ENCODE results near the gene OSBPL2. TPM values are rescaled to one million over a fixed set of nuclear protein-coding genes. Genes with fewer than 3 reads are reported as not detected.

The OSBPL2 gene
- polyA plus RNA-seq, 1 experiment: 20.5 TPM

DNA sequence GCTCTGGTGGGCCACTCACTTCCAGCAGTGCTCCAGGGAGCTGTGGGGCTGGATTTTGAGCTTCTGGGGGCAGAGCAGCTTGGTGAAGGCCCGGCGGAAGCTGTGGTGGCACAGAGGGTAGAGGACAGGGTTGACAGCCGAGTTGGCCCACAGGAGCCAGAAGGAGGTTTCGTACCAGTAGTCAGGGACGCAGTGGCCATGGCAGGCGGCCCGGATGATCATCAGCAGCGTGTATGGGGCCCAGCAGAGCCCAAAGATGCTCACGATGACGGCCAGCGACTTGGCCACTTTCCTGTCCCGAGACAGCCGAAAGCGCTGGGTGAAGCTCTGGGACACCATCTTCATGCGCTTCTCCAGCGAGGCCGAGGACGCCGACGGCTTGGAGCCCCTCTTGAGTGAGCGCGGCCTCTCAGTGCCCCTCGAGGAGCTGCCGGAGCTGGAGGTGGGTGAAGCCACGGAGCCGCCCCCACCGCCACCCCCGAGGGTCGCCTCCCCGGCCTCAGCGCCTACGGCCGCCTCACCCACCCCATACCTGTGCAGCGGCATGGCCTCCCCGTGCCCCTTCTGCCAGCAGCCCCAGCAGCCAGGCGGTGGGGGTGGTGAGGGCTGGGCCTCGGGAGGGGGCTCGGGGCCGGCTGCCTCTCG, 22.2 kb upstream of the OSBPL2 start:
- POLR2A ChIA-PET: no interaction called here
- DNase-seq (ENCODE audit: low read depth): no peak

DNA sequence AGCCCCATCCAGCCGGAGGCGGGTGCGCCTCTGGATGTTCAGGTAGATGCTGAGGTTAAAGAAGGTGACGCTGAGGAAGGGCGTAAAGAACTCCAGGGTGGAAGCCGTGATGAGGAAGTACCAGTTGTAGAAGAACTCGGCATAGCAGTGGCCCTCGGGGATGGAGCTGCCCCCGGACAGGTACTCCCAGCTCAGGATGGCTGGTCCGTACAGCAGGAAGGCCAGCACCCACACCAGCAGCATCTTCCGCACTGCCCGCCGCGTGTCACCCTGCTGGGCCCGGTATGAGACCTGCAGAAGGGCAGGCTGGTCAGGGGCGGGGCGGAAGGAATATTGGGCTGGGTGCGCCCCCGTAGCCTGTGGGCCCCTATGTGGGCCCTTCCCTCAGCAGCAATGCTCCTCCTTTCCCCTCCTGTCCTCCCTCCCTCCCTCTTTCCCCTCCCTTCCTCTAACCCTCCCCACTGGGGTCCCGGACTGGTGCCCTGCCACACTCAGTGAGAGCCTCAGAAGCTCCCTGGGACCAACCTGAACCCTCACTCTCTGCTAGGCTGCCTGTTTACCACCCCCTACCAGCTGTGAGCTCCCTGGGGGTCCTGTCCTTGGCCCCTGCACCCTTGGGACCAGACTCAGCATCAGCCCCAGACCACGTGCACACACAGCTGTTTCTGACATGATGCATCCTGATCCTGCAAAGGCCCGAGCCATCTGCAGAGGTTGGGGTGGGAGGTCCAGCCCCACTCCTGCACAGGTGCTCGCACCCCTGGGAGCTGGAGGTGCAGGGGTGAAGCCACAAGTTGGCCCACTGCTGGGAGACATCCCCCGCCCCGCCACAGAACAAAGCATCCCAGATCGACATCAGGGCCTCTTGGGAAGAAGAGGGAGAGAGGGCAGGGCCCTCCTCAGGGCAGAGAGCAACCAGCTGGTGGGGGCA, 21.4 kb upstream of the OSBPL2 start:
- H3K4me3 ChIP-seq (ENCODE audit: low read depth, low read length): no peak overlapping the region
- no peak for DNase-seq (ENCODE audit: low read depth)
- ChIA-PET POLR2A (no interaction called here), CTCF (interaction anchor here (0.6 kb wide), 1 partner anchor 220 kb away, joined by 3 read pairs; no protein-coding TSS in a partner anchor)
- peaks cover 26% of the 10 kb centered on the region for H3K27me3 ChIP-seq (ENCODE audit: control insufficient read depth, insufficient read depth, low read length)
- H3K36me3 ChIP-seq (ENCODE audit: control insufficient read depth, insufficient read depth, low read length): no peaks in the 10 kb centered on the region
- TF ChIP-seq, protein P1, sequence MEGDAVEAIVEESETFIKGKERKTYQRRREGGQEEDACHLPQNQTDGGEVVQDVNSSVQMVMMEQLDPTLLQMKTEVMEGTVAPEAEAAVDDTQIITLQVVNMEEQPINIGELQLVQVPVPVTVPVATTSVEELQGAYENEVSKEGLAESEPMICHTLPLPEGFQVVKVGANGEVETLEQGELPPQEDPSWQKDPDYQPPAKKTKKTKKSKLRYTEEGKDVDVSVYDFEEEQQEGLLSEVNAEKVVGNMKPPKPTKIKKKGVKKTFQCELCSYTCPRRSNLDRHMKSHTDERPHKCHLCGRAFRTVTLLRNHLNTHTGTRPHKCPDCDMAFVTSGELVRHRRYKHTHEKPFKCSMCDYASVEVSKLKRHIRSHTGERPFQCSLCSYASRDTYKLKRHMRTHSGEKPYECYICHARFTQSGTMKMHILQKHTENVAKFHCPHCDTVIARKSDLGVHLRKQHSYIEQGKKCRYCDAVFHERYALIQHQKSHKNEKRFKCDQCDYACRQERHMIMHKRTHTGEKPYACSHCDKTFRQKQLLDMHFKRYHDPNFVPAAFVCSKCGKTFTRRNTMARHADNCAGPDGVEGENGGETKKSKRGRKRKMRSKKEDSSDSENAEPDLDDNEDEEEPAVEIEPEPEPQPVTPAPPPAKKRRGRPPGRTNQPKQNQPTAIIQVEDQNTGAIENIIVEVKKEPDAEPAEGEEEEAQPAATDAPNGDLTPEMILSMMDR (IDR thresholded peaks at IDR 0.05; ENCODE audit: insufficient read depth, low read depth, low read length): no peak

More for the DNA sequence above, 22.2 kb upstream of the OSBPL2 start:
- Histone ChIP-seq H3K27me3 (ENCODE audit: control insufficient read depth, insufficient read depth, low read length) (peaks cover 20% of the 10 kb centered on the region), H3K36me3 (ENCODE audit: control insufficient read depth, insufficient read depth, low read length) (no peaks in the 10 kb centered on the region), H3K4me3 (ENCODE audit: low read depth, low read length) (no peak overlapping the region)
- TF ChIP-seq, protein P1 (IDR thresholded peaks at IDR 0.05; ENCODE audit: insufficient read depth, low read depth, low read length): no peak
- CTCF ChIA-PET: no interaction called here

DNA sequence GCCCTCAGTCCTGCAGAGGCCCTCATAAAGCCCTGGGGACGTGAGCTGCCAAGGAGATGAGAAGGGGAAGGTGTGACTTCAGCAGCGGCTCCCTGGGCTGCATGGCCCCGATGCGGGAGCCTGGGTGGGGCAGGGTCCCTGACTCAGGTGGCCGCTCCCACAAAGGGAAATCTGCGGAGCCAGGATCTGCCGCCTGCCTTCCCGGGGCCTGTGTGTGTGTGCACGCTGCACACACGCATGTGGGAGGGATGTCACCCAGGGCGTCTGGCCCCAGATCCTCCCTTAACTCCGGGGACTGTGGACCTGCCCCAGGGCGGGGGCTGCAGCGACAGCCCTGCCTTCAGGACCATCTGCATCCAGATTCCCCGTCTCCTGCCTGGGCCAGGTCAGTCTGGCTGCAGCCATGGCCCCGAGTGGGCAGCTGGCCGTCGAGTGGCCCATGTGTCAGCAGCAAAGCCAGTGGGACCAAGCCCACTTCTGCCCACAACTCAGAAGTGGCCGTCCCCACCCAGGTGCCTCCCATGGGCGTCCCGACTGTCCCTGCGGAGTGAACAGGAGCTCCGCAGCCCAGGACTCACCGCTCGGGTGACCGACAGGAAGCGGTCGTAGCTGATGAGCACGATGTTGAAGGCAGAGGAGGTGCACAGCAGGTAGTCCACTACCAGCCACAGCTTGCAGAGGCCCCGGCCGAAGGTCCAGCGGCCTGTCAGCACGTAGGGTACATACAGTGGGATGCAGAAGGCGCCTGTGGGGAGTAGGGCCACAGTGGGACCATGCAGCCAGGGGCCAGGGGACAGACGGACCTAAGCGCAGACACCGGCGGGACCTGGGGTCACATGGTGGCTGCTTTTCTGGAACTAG, 20.2 kb upstream of the OSBPL2 start:
- no peak for DNase-seq (ENCODE audit: low read depth)
- CTCF ChIA-PET: no interaction called here
- Histone ChIP-seq H3K36me3 (ENCODE audit: control insufficient read depth, insufficient read depth, low read length) (no peaks in the 10 kb centered on the region), H3K4me3 (ENCODE audit: low read depth, low read length) (no peak overlapping the region), H3K27me3 (ENCODE audit: control insufficient read depth, insufficient read depth, low read length) (peaks cover 34% of the 10 kb centered on the region)
- TF ChIP-seq, protein P1 (IDR thresholded peaks at IDR 0.05; ENCODE audit: insufficient read depth, low read depth, low read length): no peak
- POLR2A ChIA-PET: no interaction called here

DNA sequence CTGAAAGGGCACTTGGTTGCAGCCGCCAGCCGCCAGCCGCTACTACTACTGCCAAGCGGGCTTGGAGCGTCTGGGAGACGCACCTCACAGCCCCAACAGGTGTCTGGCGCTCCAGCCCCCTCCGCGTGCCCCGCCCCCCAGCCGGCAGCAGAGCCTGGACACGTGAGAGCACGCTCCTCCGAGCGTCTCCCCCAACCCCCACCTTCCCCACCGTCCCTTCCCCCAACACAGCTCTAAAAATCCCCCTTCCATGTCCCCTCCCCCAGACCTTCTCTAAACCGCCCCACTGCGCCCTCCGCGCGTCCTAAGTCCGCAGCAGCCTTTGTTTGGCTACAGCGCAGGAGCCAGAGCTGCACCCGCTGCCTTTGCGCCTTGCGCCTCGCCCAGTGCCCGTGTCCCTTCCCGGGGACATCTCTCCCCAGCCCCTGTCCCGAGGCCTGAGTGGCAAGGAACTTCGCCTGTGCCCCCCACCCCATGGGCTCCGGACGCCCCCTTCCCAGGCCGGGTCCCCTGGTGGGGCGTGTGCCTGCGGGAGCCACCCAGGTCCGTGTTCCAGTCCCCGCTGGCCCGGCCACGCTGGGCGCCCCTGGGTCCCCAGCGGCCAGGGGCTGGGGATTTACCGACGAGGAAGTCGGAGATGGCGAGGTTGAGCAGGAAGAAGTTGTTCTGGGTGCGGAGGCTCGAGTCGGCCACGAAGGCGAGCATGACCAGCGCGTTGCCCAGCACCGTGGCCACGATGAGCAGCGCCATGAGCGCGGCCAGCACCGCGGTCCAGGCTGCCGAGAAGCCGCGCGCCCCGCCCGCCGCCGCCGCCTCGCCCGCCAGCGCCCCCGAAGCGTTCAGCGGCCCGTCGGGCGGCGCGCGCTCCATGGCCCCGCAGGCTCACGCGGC, 19.0 kb upstream of the OSBPL2 start:
- ChIA-PET CTCF (no interaction called here), POLR2A (no interaction called here)
- Histone ChIP-seq H3K36me3 (ENCODE audit: control insufficient read depth, insufficient read depth, low read length) (no peaks in the 10 kb centered on the region), H3K4me3 (ENCODE audit: low read depth, low read length) (no peak overlapping the region), H3K27me3 (ENCODE audit: control insufficient read depth, insufficient read depth, low read length) (peaks cover 36% of the 10 kb centered on the region)
- TF ChIP-seq, protein P1 (IDR thresholded peaks at IDR 0.05; ENCODE audit: insufficient read depth, low read depth, low read length): no peak
- DNase-seq (ENCODE audit: low read depth): no peak
